ENCODE data around the gene LTB4R2. TPM values are rescaled to one million over a fixed set of nuclear protein-coding genes. Genes with fewer than 3 reads are reported as not detected.
A peak's percentile ranks its signal among the peaks of the same experiment; 100 is the strongest.

Gene LTB4R2
- total and polyA plus RNA-seq, 2 experiments from 2014 or later: 0.40 to 12.6 TPM

GRCh38 chr14:24321212-24321975 is 11.5 kb downstream of the LTB4R2 start:
- Mint-ChIP-seq H3K27me3 (ENCODE audit: insufficient read depth, low read depth, poor library complexity) (peaks cover 29% of the 10 kb centered on the region), H3K4me1 (peaks cover 2% of the 10 kb centered on the region; the same call in 1 of the 3 replicates), H3K4me3 (no peak overlapping the region), H3K9me3 (no peaks in the 10 kb centered on the region), H3K27ac (no peak overlapping the region), H3K36me3 (ENCODE audit: low read depth) (no peaks in the 10 kb centered on the region; the same call in 2 of the 3 replicates)
- no peaks in the 10 kb centered on the region for H4K20me1 ChIP-seq (replicated peaks; ENCODE audit: insufficient read depth)
- no peak overlapping the region for H3K27ac ChIP-seq (ENCODE audit: low read depth)
- H3K4me3 ChIP-seq: no peak overlapping the region
- H2AFZ ChIP-seq: no peak overlapping the region
- H3K27me3 ChIP-seq (ENCODE audit: insufficient read depth): peaks cover 53% of the 10 kb centered on the region
- peak; percentile 32 for DNase-seq (ENCODE audit: low spot score)
- H3K4me2 ChIP-seq: no peak overlapping the region
- peak; percentile 47 for ATAC-seq
- H3K79me2 ChIP-seq (replicated peaks; ENCODE audit: insufficient read depth): no peaks in the 10 kb centered on the region
- TF ChIP-seq JUNB (IDR thresholded peaks at IDR 0.05; ENCODE audit: unreplicated experiment) (no peak), EZH2 (IDR thresholded peaks at IDR 0.05; ENCODE audit: low read depth, unreplicated experiment) (no peak), CTCF (conservative IDR thresholded peaks at IDR 0.05; ENCODE audit: low read depth in 2 of 2) (no peak), ZNF114 (CRISPR knock-in tag; IDR thresholded peaks at IDR 0.05) (no peak), STAT1 (IDR thresholded peaks at IDR 0.05; ENCODE audit: unreplicated experiment) (no peak), REST (IDR thresholded peaks at IDR 0.05; ENCODE audit: unreplicated experiment) (no peak), EZH2phosphoT487 (IDR thresholded peaks at IDR 0.05; ENCODE audit: unreplicated experiment) (no peak), ZNF462 (CRISPR knock-in tag; IDR thresholded peaks at IDR 0.05) (no peak), ZNF331 (CRISPR knock-in tag; IDR thresholded peaks at IDR 0.05; ENCODE audit: low read depth) (no peak), CREB1 (CRISPR knock-in tag; IDR thresholded peaks at IDR 0.05; ENCODE audit: low read depth) (no peak), ETS1 (IDR thresholded peaks at IDR 0.05) (no peak), POLR2AphosphoS5 (IDR thresholded peaks at IDR 0.05; ENCODE audit: low read depth) (no peak), NANOG (IDR thresholded peaks at IDR 0.05; ENCODE audit: borderline replicate concordance) (no peak)
- H3K4me1 ChIP-seq (ENCODE audit: insufficient read depth): no peaks in the 10 kb centered on the region
- H3K9me2 ChIP-seq (ENCODE audit: insufficient read depth): no peaks in the 10 kb centered on the region
- H3K36me3 ChIP-seq (ENCODE audit: insufficient read depth): no peaks in the 10 kb centered on the region
- H3F3A ChIP-seq (replicated peaks; ENCODE audit: low read depth): no peaks in the 10 kb centered on the region

All from GM23338 (cell line).